OCI-M1 (cell line): ENCODE data around the gene ABLIM3.

Source experiments
- DNase-seq: peaks from one replicate; lab custom pipeline; 2025; lab: John Stamatoyannopoulos, UW

ABLIM3 gene

GRCh38 chr5:149282027-149282965 is 141.0 kb downstream of the ABLIM3 start:
- no peak for DNase-seq

GRCh38 chr5:149282966-149283332 is 141.7 kb downstream of the ABLIM3 start:
- no peak for DNase-seq

- DNase-seq, result no peak
These were observed 142.6 kb downstream of the ABLIM3 start for GRCh38 chr5:149283626-149284480.

GRCh38 chr5:149284501-149284900 is 143.2 kb downstream of the ABLIM3 start:
- no peak for DNase-seq

GRCh38 chr5:149285153-149285552 is 143.9 kb downstream of the ABLIM3 start:
- no peak for DNase-seq

- DNase-seq, result no peak
These were observed 147.1 kb downstream of the ABLIM3 start for GRCh38 chr5:149288436-149288835.

GRCh38 chr5:149289301-149289700 is 148.0 kb downstream of the ABLIM3 start:
- no peak for DNase-seq

- no peak for DNase-seq
These were observed 153.9 kb downstream of the ABLIM3 start for GRCh38 chr5:149294872-149295829.

GRCh38 chr5:149297340-149298025 is 156.2 kb downstream of the ABLIM3 start:
- DNase-seq, result no peak

- DNase-seq, result no peak
These were observed 156.9 kb downstream of the ABLIM3 start for GRCh38 chr5:149298163-149298562.

- DNase-seq, result no peak
These were observed 157.6 kb downstream of the ABLIM3 start for GRCh38 chr5:149298842-149299404.

GRCh38 chr5:149299451-149300054 is 158.3 kb downstream of the ABLIM3 start:
- no peak for DNase-seq

GRCh38 chr5:149300441-149300840 is 159.1 kb downstream of the ABLIM3 start:
- DNase-seq, result no peak

- no peak for DNase-seq
These were observed 159.9 kb downstream of the ABLIM3 start for GRCh38 chr5:149301049-149301743.

- DNase-seq, result no peak
These were observed 160.6 kb downstream of the ABLIM3 start for GRCh38 chr5:149301744-149302380.

GRCh38 chr5:149302641-149303040 is 161.3 kb downstream of the ABLIM3 start:
- no peak for DNase-seq

GRCh38 chr5:149303210-149303609 is 161.9 kb downstream of the ABLIM3 start:
- DNase-seq, result no peak

- DNase-seq, result no peak
These were observed 163.1 kb downstream of the ABLIM3 start for GRCh38 chr5:149304195-149305078.
